ENCODE measurements around the gene MAML3. TPM values are rescaled to one million over a fixed set of nuclear protein-coding genes. Genes with fewer than 3 reads are reported as not detected.

MAML3 gene
- total and polyA plus RNA-seq, 10 donors, result 0.63 to 18.4 (median 12.7) TPM

- Histone ChIP-seq H3K4me3 (no peak overlapping the region), H3K27ac (peak overlapping the region in 2 of 8 donors; percentile 6 to 39), H3K4me1 (peaks cover 0 to 35% (median 19%) of the 10 kb centered on the region in 6 donors), H3K36me3 (no peaks in the 10 kb centered on the region), H3K9me3 (no peaks in the 10 kb centered on the region), H3K27me3 (replicated peaks in 1 of 7) (no peaks in the 10 kb centered on the region)
- intact Hi-C loops (cut with DNase I; ENCODE audit: low total_unique reads), result no loop called here
- no peak for DNase-seq
- no peak for TF ChIP-seq POLR2AphosphoS5 (IDR thresholded peaks at IDR 0.05)
- TF ChIP-seq POLR2A (IDR thresholded peaks at IDR 0.05), result no peak
- no peak for TF ChIP-seq CTCF (IDR thresholded peaks at IDR 0.05 in 8 of 11, conservative IDR thresholded peaks at IDR 0.05 in 3 of 11)
- 73 to 85% (median 75%) methylated on average over 6 of the region's 6 CpGs for WGBS, 5 donors
Measured at GRCh38 chr4:139887962-139888735, 265.8 kb downstream of the MAML3 start.

- Histone ChIP-seq H3K4me3 (peak overlapping the region in 3 of 8 donors; percentile 5 to 26 (median 16)), H3K27ac (peak overlapping the region in 5 of 8 donors; percentile 6 to 51 (median 39)), H3K36me3 (no peaks in the 10 kb centered on the region), H3K4me1 (peaks cover 0 to 35% (median 19%) of the 10 kb centered on the region in 6 donors), H3K9me3 (no peaks in the 10 kb centered on the region), H3K27me3 (replicated peaks in 1 of 7) (no peaks in the 10 kb centered on the region)
- no peak for DNase-seq
- WGBS, 5 donors, result 63 to 76% (median 65%) methylated on average over 4 of the region's 4 CpGs
- intact Hi-C loops (cut with DNase I; ENCODE audit: low total_unique reads), result no loop called here
- TF ChIP-seq POLR2A (IDR thresholded peaks at IDR 0.05) (no peak), POLR2AphosphoS5 (IDR thresholded peaks at IDR 0.05) (no peak), CTCF (IDR thresholded peaks at IDR 0.05 in 8 of 11, conservative IDR thresholded peaks at IDR 0.05 in 3 of 11) (no peak)
Measured at GRCh38 chr4:139887376-139887802, 266.6 kb downstream of the MAML3 start.

- DNase-seq, result no peak
- WGBS, 5 donors, result 56 to 80% (median 71%) methylated on average over 8 of the region's 8 CpGs
- Histone ChIP-seq H3K4me1 (peaks cover 0 to 35% (median 19%) of the 10 kb centered on the region in 6 donors), H3K9me3 (no peaks in the 10 kb centered on the region), H3K4me3 (peak overlapping the region in 3 of 8 donors; percentile 5 to 26 (median 16)), H3K27ac (peak overlapping the region in 5 of 8 donors; percentile 31 to 51 (median 39)), H3K36me3 (no peaks in the 10 kb centered on the region), H3K27me3 (replicated peaks in 1 of 7) (no peaks in the 10 kb centered on the region)
- TF ChIP-seq POLR2A (IDR thresholded peaks at IDR 0.05), result no peak
- no peak for TF ChIP-seq POLR2AphosphoS5 (IDR thresholded peaks at IDR 0.05)
- TF ChIP-seq CTCF (IDR thresholded peaks at IDR 0.05 in 8 of 11, conservative IDR thresholded peaks at IDR 0.05 in 3 of 11), result no peak
- intact Hi-C loops (cut with DNase I; ENCODE audit: low total_unique reads), result no loop called here
Measured at GRCh38 chr4:139886798-139887197, 267.2 kb downstream of the MAML3 start.

GRCh38 chr4:139884438-139884837 is 269.5 kb downstream of the MAML3 start:
- Histone ChIP-seq H3K4me1 (peaks cover 0 to 33% (median 17%) of the 10 kb centered on the region in 6 donors), H3K27me3 (replicated peaks in 1 of 7) (no peaks in the 10 kb centered on the region), H3K27ac (peak overlapping the region in 1 of 8 donors; percentile 74), H3K36me3 (no peaks in the 10 kb centered on the region), H3K9me3 (no peaks in the 10 kb centered on the region), H3K4me3 (no peak overlapping the region)
- TF ChIP-seq CTCF (IDR thresholded peaks at IDR 0.05 in 8 of 11, conservative IDR thresholded peaks at IDR 0.05 in 3 of 11), result no peak
- TF ChIP-seq POLR2AphosphoS5 (IDR thresholded peaks at IDR 0.05), result no peak
- TF ChIP-seq POLR2A (IDR thresholded peaks at IDR 0.05), result no peak
- intact Hi-C loops (cut with DNase I; ENCODE audit: low total_unique reads), result no loop called here
- 88 to 94% (median 91%) methylated on average over 3 of the region's 3 CpGs for WGBS, 5 donors
- no peak for DNase-seq

Measured in spleen (tissue), 11 donors.